Measurements from ENCODE around the gene RNASEH2B.

The RNASEH2B gene

DNA sequence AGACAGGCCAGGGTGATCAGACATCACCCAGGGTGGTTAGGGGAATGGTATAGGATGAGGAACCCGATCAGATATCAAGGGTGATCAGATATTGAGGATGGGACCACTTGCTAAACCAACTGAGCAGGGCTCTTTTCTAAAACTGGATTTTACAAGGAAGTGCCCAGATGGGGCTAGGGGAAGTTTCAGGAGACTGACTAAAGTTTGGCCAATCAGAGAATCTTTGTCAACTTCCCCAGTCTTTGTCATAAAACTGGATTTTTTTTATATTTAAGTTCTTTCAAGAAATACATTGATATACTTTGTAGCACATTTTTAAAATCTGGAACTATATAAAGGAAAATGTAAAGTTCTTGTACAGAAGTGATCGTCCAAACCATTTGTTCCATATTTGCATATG lies 35.6 kb upstream of the RNASEH2B start:
- TF ChIP-seq, protein P1, sequence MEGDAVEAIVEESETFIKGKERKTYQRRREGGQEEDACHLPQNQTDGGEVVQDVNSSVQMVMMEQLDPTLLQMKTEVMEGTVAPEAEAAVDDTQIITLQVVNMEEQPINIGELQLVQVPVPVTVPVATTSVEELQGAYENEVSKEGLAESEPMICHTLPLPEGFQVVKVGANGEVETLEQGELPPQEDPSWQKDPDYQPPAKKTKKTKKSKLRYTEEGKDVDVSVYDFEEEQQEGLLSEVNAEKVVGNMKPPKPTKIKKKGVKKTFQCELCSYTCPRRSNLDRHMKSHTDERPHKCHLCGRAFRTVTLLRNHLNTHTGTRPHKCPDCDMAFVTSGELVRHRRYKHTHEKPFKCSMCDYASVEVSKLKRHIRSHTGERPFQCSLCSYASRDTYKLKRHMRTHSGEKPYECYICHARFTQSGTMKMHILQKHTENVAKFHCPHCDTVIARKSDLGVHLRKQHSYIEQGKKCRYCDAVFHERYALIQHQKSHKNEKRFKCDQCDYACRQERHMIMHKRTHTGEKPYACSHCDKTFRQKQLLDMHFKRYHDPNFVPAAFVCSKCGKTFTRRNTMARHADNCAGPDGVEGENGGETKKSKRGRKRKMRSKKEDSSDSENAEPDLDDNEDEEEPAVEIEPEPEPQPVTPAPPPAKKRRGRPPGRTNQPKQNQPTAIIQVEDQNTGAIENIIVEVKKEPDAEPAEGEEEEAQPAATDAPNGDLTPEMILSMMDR (IDR thresholded peaks at IDR 0.05; ENCODE audit: low read depth, low read length): no peak
- no peak for DNase-seq (ENCODE audit: low read depth in 2 of 2)
- H3K4me3 ChIP-seq (replicated peaks in 1 of 2; ENCODE audit: low read depth in 2 of 2, low read length in 2 of 2): no peak overlapping the region

DNA sequence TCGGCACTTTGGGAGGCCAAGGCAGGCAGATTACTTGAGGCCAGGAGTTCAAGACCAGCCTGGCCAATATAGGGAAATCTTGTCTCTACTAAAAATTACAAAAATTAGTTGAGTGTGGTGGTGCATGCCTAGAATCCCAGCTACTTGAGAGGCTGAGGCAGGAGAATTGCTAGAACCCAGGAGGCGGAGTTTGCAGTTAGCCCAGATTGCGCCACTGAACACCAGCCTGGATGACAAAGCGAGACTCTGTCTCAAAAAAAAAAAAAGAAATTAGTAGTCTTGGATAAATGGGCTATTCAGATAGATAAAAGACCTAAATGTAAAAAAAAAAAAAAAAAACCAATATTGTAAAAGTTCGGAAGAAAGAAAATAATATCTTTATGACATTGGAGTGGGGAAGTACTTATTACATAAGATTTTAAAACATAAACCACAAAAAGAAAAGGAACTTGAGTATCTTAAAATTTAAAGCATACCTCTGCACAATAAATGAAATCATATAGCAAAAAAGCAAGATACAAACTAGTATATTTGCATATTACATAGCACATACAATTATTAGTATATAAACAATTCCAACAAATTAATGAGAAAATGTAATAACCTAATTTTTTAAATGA lies 26.7 kb upstream of the RNASEH2B start:
- no peak for DNase-seq (ENCODE audit: low read depth in 2 of 2)
- TF ChIP-seq, protein P1 (IDR thresholded peaks at IDR 0.05; ENCODE audit: low read depth, low read length): no peak
- no peak overlapping the region for H3K4me3 ChIP-seq (replicated peaks in 1 of 2; ENCODE audit: low read depth in 2 of 2, low read length in 2 of 2)

DNA sequence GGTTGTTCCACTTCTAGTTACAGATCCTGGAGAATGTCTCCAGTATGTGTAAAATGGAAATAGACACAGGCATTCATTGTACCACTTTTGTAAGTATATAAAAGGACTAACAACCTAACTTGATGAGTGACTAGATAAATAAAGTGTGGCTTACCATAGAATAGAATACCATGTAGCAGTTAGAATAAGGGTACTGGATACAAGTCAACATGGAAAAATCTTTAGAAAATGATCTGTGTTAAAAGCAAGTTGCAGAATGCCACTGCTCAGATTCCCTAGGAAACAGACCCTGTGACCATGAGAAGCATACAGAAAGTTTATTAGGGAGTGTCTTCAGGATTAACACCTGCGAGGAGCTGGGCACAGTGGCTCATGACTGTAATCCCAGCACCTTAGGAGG lies 25.9 kb upstream of the RNASEH2B start:
- H3K4me3 ChIP-seq (replicated peaks in 1 of 2; ENCODE audit: low read depth in 2 of 2, low read length in 2 of 2): no peak overlapping the region
- DNase-seq (ENCODE audit: low read depth in 2 of 2): no peak
- TF ChIP-seq, protein P1 (IDR thresholded peaks at IDR 0.05; ENCODE audit: low read depth, low read length): no peak

DNA sequence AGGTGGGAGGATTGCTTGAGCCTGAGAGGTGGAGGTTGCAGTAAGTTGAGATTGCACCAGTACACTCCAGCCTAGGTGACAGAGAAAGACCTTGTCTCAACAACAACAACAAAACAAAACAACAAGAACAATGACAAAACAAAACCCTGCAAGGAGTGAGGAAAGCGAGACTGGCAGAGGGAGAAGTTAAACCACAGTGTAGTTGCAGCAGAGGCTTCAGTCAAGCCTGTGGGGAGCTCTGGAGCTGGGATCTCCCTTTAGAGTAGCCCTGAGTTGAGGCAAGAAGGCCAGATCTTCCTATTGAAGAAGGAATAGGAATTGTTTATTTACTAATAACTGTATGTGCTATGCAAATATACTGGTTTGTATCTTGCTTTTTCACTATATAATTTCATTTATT lies 25.3 kb upstream of the RNASEH2B start:
- no peak overlapping the region for H3K4me3 ChIP-seq (replicated peaks in 1 of 2; ENCODE audit: low read depth in 2 of 2, low read length in 2 of 2)
- DNase-seq (ENCODE audit: low read depth in 2 of 2): no peak
- TF ChIP-seq, protein P1 (IDR thresholded peaks at IDR 0.05; ENCODE audit: low read depth, low read length): no peak

DNA sequence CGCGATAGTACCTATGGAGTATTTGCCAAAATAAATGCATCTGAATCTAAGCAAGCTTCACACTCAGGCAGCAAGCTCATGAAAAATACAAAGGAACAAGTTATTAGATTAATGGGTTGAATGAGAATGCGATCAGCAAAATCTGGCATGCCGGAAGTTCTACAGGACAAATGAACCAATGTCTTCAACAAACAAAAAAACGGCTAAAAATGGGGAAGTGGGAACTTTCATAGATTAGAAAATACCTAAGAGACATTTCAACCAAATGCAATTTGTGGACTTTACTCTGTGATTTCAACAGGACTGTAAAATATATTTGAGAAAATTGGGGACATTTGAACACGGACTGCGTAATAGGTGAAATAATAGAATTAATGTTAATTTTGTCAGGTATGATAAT lies 22.4 kb upstream of the RNASEH2B start:
- TF ChIP-seq, protein P1 (IDR thresholded peaks at IDR 0.05; ENCODE audit: low read depth, low read length): no peak
- H3K4me3 ChIP-seq (replicated peaks in 1 of 2; ENCODE audit: low read depth in 2 of 2, low read length in 2 of 2): no peak overlapping the region
- DNase-seq (ENCODE audit: low read depth in 2 of 2): no peak

DNA sequence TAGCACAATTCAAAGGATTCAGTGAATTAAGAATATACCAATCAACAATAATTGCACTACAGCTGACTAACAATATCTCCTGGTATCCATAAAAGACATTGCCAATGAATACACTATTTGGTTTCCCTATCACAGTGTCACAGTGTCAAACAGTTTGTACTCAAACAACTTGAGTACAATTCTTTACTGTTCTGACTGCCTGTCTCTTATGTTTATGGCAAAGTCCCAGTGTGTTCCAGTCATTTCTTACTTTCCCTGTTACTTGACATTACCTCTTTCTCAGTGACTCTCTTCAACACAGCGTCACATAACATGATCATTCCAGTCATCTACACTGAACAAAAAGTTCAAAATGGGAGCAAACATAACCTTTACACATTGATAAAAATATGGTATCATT lies 21.2 kb upstream of the RNASEH2B start:
- TF ChIP-seq, protein P1 (IDR thresholded peaks at IDR 0.05; ENCODE audit: low read depth, low read length): no peak
- H3K4me3 ChIP-seq (replicated peaks in 1 of 2; ENCODE audit: low read depth in 2 of 2, low read length in 2 of 2): no peak overlapping the region
- no peak for DNase-seq (ENCODE audit: low read depth in 2 of 2)

DNA sequence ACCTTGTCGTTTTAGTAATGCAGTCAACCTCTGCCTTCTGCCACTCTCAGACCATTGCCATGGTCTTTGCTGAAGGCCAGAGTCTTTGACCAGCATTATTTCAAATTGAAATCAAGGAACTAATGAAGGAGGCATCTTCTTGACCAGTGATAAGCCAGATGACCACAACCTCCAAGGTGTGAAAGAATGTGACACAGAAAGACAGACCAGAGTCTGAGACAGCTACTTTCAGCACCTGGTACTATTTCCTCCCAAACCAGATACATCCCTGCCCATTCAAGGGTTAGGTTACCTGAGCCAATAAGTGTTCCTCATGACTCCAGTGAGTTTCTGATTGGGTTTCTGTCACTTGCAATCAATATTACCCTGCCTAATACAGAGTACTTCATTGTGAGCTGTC lies 20.3 kb upstream of the RNASEH2B start:
- TF ChIP-seq, protein P1 (IDR thresholded peaks at IDR 0.05; ENCODE audit: low read depth, low read length): no peak

More for the DNA sequence above, 20.3 kb upstream of the RNASEH2B start:
- H3K4me3 ChIP-seq (replicated peaks in 1 of 2; ENCODE audit: low read depth in 2 of 2, low read length in 2 of 2): no peak overlapping the region
- DNase-seq (ENCODE audit: low read depth in 2 of 2): no peak
